Measurements from ENCODE around the gene ATL2.
"Not testable (repeated sequence)": the region's sequence is repeated elsewhere in the genome, so short reads cannot be mapped to it uniquely, and the experiment has no call there.

DNA sequence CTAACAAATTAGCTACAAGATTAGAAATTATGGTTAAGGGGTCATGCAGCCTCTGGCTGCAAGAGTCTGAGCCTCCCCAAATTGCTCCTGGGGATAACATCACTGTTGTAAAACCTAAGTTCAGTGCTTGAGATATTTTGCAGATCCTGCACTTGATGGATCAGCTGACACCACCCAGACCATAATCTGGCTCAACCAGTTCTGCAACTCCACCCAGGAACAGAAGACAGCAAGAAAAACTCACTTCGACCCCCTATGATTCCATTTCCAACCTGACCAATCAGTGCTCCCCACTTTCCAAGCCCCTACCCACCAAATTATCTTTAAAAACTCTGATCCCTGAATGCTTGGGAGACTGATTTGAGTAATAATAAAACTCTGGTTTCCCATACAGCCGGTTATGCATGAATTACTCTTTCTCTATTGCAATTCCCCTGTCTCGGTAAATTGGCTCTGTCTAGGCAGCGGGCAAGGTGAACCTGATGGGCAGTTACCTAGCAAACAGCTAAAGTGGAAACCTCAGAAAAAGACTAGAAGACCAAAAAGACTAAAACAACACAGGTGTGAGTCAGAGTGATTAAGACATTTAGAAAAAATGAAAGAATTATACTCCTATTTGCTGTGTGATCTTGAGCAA lies 35.3 kb upstream of the ATL2 start:
- TF ChIP-seq POLR2A, POLR2AphosphoS5 (IDR thresholded peaks at IDR 0.05; ENCODE audit: low read depth, low read length): not testable (repeated sequence)

All from GM12892 (cell line).